ENCODE measurements around the gene LAIR1.

- TF ChIP-seq REST (IDR thresholded peaks at IDR 0.05; ENCODE audit: unreplicated experiment) (no peak), POLR2AphosphoS5 (IDR thresholded peaks at IDR 0.05; ENCODE audit: low read depth) (no peak)
Observed at GRCh38 chr19:54407780-54408179, 43.0 kb upstream of the LAIR1 start.

All from GM23338 (cell line).